B cell (primary cell): ENCODE data around the gene NUDT4. TPM values are rescaled to one million over a fixed set of nuclear protein-coding genes. Genes with fewer than 3 reads are reported as not detected.

Experiments
- ATAC-seq: fragments of 200-7000 bp; cut with Tn5 transposase; one replicate; pipeline ENCODE4 v1.10.0; 2021; ENCODE audit warnings: low read depth, mild to moderate bottlenecking, moderate number of reproducible peaks, moderate library complexity
- CTCF ChIA-PET: fragments of 350-600 bp; sonication (Branson Sonifier 250); formaldehyde crosslinking; loops from one replicate; lab custom pipeline; 2021; ENCODE audit warnings: antibody characterized with exemption, inconsistent platforms; lab: Charles Lee
- POLR2A ChIA-PET: fragments of 350-600 bp; sonication (Branson Sonifier 250); formaldehyde crosslinking; loops from one replicate; lab custom pipeline; 2021; ENCODE audit warnings: antibody characterized with exemption; lab: Charles Lee
- DNase-seq: peaks from one replicate; pipeline ENCODE4 v3.0.0; 2013
- H2AFZ ChIP-seq: 2 replicates; pipeline ENCODE4 v1.6.1; 2012; ENCODE audit warnings: mild to moderate bottlenecking, low read depth, low read length; ENCODE audit not compliant: insufficient read depth, poor library complexity, severe bottlenecking
- H3K27ac ChIP-seq, 2 donors: 1 replicate in 1 of 2; 2 replicates in 1 of 2; pipeline ENCODE4 v1.5.1; 2012 to 2013; ENCODE audit warnings: low read length in 2 of 2, mild to moderate bottlenecking in 2 of 2, moderate library complexity in 1 of 2
- H3K27me3 ChIP-seq, 4 experiments: fragments of 200-600 bp in 1 of 4; sonication (generic) in 1 of 4; replicated peaks in 1 of 4; 1 replicate in 2 of 4; 2 replicates in 2 of 4; pipeline versions ENCODE4 v1.6.1 to v1.7.0; 2013 to 2016; ENCODE audit warnings: low read length in 3 of 4, mild to moderate bottlenecking in 2 of 4, mixed read lengths in 1 of 4, moderate library complexity in 1 of 4; ENCODE audit not compliant: insufficient read depth in 4 of 4, control insufficient read depth in 3 of 4; ENCODE audit errors: control extremely low read depth in 1 of 4
- H3K36me3 ChIP-seq, 2 experiments: replicated peaks in 1 of 2; 1 replicate in 1 of 2; 2 replicates in 1 of 2; pipeline versions ENCODE4 v1.6.1 to v1.7.1; 2013; ENCODE audit warnings: low read length in 1 of 2; ENCODE audit not compliant: insufficient read depth in 2 of 2, control insufficient read depth in 1 of 2; ENCODE audit errors: control extremely low read depth in 1 of 2, extremely low read depth in 1 of 2
- H3K4me1 ChIP-seq, 2 donors: fragments of 200-600 bp in 1 of 2; sonication (generic) in 1 of 2; 1 replicate in 1 of 2; 2 replicates in 1 of 2; pipeline versions ENCODE4 v1.5.1 to v1.6.1; 2013 to 2017; ENCODE audit warnings: low read length in 2 of 2; ENCODE audit not compliant: control insufficient read depth in 2 of 2, insufficient read depth in 2 of 2
- H3K4me2 ChIP-seq: replicated peaks from 2 replicates; pipeline ENCODE3; 2012; ENCODE audit warnings: mild to moderate bottlenecking, low read depth, low read length; ENCODE audit not compliant: poor library complexity, severe bottlenecking
- H3K4me3 ChIP-seq, 5 experiments: fragments of 200-600 bp in 1 of 5; sonication (generic) in 1 of 5; 1 replicate in 3 of 5; 2 replicates in 2 of 5; pipeline versions ENCODE4 v1.5.1 to v1.7.0; 2011 to 2016; ENCODE audit warnings: low read length in 4 of 5, mild to moderate bottlenecking in 4 of 5, low read depth in 2 of 5, control low read depth in 1 of 5, moderate library complexity in 1 of 5; ENCODE audit not compliant: insufficient read depth in 1 of 5; ENCODE audit errors: control extremely low read depth in 1 of 5, extremely low read depth in 1 of 5
- H3K79me2 ChIP-seq: fragments of 200-600 bp; sonication (generic); one replicate; pipeline ENCODE4 v1.6.0; 2016; ENCODE audit warnings: low read length; ENCODE audit not compliant: control insufficient read depth, insufficient read depth
- H3K9ac ChIP-seq: fragments of 200-600 bp; sonication (generic); 2 replicates; pipeline ENCODE4 v1.6.1; 2017; ENCODE audit warnings: mild to moderate bottlenecking, low read length, moderate library complexity
- H3K9me3 ChIP-seq, 3 donors: one replicate each; pipeline versions ENCODE4 v1.6.1 to v1.7.1; 2013; ENCODE audit warnings: low read length in 2 of 3; ENCODE audit not compliant: control insufficient read depth in 2 of 3, insufficient read depth in 1 of 3; ENCODE audit errors: control extremely low read depth in 1 of 3
- H4K20me1 ChIP-seq: 2 replicates; pipeline ENCODE4 v1.6.0; 2012; ENCODE audit warnings: mild to moderate bottlenecking, low read length; ENCODE audit not compliant: insufficient read depth, control insufficient read depth, poor library complexity, severe bottlenecking
- H3K27ac Mint-ChIP-seq: one replicate; pipeline ENCODE4 v1.8.0; 2021; ENCODE audit warnings: mixed read lengths
- H3K27me3 Mint-ChIP-seq: one replicate; pipeline ENCODE4 v1.8.0; 2021; ENCODE audit warnings: mixed read lengths
- H3K4me1 Mint-ChIP-seq: one replicate; pipeline ENCODE4 v1.8.0; 2021; ENCODE audit warnings: mixed read lengths
- H3K4me3 Mint-ChIP-seq: one replicate; pipeline ENCODE4 v1.8.0; 2021; ENCODE audit warnings: mixed read lengths
- H3K9me3 Mint-ChIP-seq: one replicate; pipeline ENCODE4 v1.8.0; 2022; ENCODE audit warnings: mixed read lengths; ENCODE audit not compliant: insufficient read depth
- EZH2 ChIP-seq: IDR thresholded peaks from 2 replicates; pipeline ENCODE4 v1.6.1; 2012; ENCODE audit warnings: borderline replicate concordance, low read depth, mild to moderate bottlenecking, moderate library complexity, low read length; ENCODE audit not compliant: insufficient read depth, poor library complexity, severe bottlenecking
- WGBS: methylation state at CpG from one replicate; pipeline ENCODE4 v1.1.5; 2013; ENCODE audit warnings: missing lambda C conversion rate; ENCODE audit not compliant: insufficient coverage; 5-methylcytosine and 5-hydroxymethylcytosine counted together
- intact Hi-C: fragments of 100-400 bp; cut with micrococcal nuclease; formaldehyde crosslinking; loops from one replicate; pipeline ENCODE4 v1.10.0; 2022
- polyA plus RNA-seq: library from polyadenylated mRNA; depleted of rRNA; stranded (reverse); fragments of >200 nt; gene quantifications from 2 replicates; pipeline ENCODE4 v1.2.3, GENCODE V29; 2012
- total RNA-seq, 2 donors: library from RNA; stranded (reverse); fragments of 120-200 nt in 1 of 2; gene quantifications; 1 replicate in 1 of 2; 2 replicates in 1 of 2; pipeline versions ENCODE4 v1.2.3 to v1.2.4, GENCODE V29; 2013 to 2022
- TF ChIP-seq, protein P1 (sequence below): fragments of 200-600 bp; IDR thresholded peaks from one replicate; pipeline ENCODE4 v1.8.0; 2022; ENCODE audit warnings: antibody characterized with exemption, mild to moderate bottlenecking

NUDT4 gene
- total and polyA plus RNA-seq, 2 donors (not counting 1 experiment from before 2014, with no cell fraction given): 18.3 to 56.8 TPM

DNA sequence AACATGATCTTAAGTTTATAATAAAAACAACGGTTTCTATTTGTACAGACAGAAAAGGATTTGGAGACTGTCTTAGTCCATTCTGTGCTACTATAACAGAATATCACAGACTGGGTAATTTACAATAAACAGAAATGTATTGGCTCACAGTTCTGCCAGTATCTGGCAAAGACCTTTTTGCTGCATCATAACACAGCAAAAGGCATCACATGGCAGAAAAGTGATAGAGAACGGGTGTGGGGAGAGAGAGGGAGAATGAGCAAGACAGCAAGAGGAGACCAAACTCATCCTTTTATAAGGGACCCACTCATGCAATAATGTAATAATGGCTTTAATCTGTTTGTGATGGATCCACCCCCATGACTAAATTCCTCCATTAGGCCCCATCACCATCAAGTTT lies 17.0 kb upstream of the NUDT4 start:
- Mint-ChIP-seq H3K4me1 (peaks cover 4% of the 10 kb centered on the region), H3K4me3 (no peak overlapping the region), H3K27me3 (no peaks in the 10 kb centered on the region), H3K27ac (no peak overlapping the region), H3K9me3 (no peaks in the 10 kb centered on the region)
- Histone ChIP-seq H3K4me1 (peaks cover 8 to 10% of the 10 kb centered on the region in 2 donors), H3K4me3 (no peak overlapping the region), H4K20me1 (no peaks in the 10 kb centered on the region), H3K9ac (no peak overlapping the region), H3K36me3 (no peaks in the 10 kb centered on the region), H2AFZ (no peak overlapping the region), H3K27ac (no peak overlapping the region), H3K4me2 (no peak overlapping the region), H3K79me2 (no peaks in the 10 kb centered on the region), H3K9me3 (peaks cover 0 to 4% (median 0%) of the 10 kb centered on the region in 3 donors), H3K27me3 (no peaks in the 10 kb centered on the region)
- DNase-seq (no peak), ATAC-seq (no peak)
- WGBS: no CpG with 5 or more reads among the region's 2 CpGs
- POLR2A ChIA-PET: no interaction called here
- intact Hi-C loops: no loop called here
- TF ChIP-seq, protein P1, sequence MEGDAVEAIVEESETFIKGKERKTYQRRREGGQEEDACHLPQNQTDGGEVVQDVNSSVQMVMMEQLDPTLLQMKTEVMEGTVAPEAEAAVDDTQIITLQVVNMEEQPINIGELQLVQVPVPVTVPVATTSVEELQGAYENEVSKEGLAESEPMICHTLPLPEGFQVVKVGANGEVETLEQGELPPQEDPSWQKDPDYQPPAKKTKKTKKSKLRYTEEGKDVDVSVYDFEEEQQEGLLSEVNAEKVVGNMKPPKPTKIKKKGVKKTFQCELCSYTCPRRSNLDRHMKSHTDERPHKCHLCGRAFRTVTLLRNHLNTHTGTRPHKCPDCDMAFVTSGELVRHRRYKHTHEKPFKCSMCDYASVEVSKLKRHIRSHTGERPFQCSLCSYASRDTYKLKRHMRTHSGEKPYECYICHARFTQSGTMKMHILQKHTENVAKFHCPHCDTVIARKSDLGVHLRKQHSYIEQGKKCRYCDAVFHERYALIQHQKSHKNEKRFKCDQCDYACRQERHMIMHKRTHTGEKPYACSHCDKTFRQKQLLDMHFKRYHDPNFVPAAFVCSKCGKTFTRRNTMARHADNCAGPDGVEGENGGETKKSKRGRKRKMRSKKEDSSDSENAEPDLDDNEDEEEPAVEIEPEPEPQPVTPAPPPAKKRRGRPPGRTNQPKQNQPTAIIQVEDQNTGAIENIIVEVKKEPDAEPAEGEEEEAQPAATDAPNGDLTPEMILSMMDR: no peak
- no peak for TF ChIP-seq EZH2
- CTCF ChIA-PET: interaction anchor here (1.0 kb wide), 1 partner anchor 36 kb away, joined by 3 read pairs; no protein-coding TSS in a partner anchor

DNA sequence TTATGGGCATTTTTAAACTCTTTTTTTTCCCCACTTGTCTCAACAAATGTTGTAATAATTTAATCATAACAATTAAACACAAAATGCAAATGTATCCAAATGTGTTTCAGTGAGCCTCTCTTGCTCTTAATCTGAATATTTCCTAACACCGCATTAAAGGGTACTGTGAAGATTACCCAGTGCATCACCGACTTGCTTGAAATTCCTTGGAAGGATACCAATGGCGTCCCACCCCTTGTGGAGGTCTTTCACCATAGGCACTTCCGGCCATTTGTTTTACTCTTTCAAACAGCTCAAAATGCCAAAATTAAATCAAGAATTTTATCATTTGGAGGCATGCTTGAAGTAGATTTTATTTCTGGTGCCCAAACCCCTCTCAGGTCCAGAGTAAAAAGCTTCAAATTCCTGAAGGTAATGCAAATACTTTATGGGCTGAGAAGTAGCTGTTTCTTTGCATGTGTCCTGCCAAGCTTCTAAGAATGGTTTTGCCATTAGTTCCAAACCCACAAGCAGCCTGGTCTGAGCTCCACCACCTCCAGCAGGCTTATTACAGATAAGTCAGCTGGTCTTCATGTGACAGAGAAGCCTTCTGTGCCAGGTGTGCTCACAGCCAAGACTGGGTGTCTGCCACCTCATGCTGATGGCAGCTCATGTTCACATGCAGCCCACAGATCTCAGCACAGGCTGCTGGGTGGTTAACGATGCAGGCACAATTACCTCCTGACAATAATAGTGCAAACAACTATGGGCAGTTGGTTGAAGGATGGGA lies 16.4 kb upstream of the NUDT4 start:
- H3K4me2 ChIP-seq: no peak overlapping the region
- H2AFZ ChIP-seq: no peak overlapping the region
- H3K36me3 ChIP-seq: no peaks in the 10 kb centered on the region
- no peak overlapping the region for H3K27ac Mint-ChIP-seq
- no peaks in the 10 kb centered on the region for H3K79me2 ChIP-seq
- 100% methylated on average over 2 of the region's 5 CpGs for WGBS
- intact Hi-C loops: no loop called here
- no peak overlapping the region for H3K4me3 ChIP-seq
- ATAC-seq: no peak
- H4K20me1 ChIP-seq: no peaks in the 10 kb centered on the region
- TF ChIP-seq EZH2: no peak
- TF ChIP-seq, protein P1: no peak
- H3K9me3 ChIP-seq: peaks cover 0 to 4% (median 0%) of the 10 kb centered on the region in 3 donors
- H3K4me1 Mint-ChIP-seq: peaks cover 4% of the 10 kb centered on the region
- peaks cover 8 to 10% of the 10 kb centered on the region in 2 donors for H3K4me1 ChIP-seq
- H3K9me3 Mint-ChIP-seq: no peaks in the 10 kb centered on the region
- no peaks in the 10 kb centered on the region for H3K27me3 ChIP-seq
- ChIA-PET CTCF (interaction anchor here (0.6 to 1.0 kb wide), 2 partner anchors 35 to 423 kb away, joined by 3 read pairs; no protein-coding TSS in a partner anchor), POLR2A (no interaction called here)
- H3K27me3 Mint-ChIP-seq: no peaks in the 10 kb centered on the region
- H3K4me3 Mint-ChIP-seq: no peak overlapping the region
- DNase-seq: no peak
- no peak overlapping the region for H3K27ac ChIP-seq
- H3K9ac ChIP-seq: no peak overlapping the region
